IPS-NIHi11 (cell line): ENCODE measurements around the gene PCGF5.
A peak's percentile ranks its signal among the peaks of the same experiment; 100 is the strongest.
"Not testable (repeated sequence)": the region's sequence is repeated elsewhere in the genome, so short reads cannot be mapped to it uniquely, and the experiment has no call there.

Experiments used
- DNase-seq: peaks from one replicate; pipeline ENCODE4 v3.0.0; 2012; ENCODE audit warnings: mixed read lengths, low spot score

Gene PCGF5

DNA sequence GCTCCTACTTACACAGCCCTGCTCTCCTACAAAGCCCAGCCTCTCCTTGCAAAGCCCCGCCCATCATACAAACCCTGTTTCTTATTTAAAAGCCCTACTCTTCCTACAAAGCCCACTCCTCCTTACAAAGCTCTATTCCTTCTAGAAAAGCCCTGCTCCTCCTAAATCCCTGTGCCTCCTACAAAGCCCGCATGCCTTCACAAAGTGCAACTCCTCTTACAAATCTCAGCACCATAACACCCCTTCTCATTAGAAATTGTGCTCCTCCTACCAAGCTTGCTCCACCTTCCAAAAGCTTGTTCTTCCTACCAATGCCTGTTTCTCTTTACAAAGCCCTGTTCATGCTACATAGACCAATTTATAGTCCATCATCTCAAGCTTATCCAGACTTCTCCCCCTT lies 66.1 kb downstream of the PCGF5 start:
- no peak for DNase-seq

DNA sequence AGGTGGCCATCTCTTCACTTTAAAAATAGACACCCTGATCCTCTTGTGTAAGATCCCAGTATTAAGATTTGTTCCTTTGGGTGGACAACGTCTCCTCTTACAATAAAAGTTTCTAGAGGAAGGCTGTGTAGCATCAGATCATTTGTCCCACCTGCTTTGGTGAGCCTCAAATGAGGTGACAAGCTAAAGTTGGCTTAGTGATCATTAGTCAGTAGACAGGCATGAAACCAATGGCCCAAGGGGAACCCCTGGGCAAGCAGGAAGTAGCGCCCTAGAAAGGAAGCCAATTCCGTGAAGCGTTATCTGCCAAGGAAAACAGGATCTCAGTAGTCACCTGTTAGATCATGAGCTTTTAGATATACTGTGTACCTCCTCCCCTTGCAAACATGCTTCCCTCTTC lies 66.8 kb downstream of the PCGF5 start:
- DNase-seq: no peak

GRCh38 chr10:91287912-91288311 lies 67.4 kb downstream of the PCGF5 start:
- no peak for DNase-seq

GRCh38 chr10:91289305-91289704 lies 68.8 kb downstream of the PCGF5 start:
- no peak for DNase-seq

DNA sequence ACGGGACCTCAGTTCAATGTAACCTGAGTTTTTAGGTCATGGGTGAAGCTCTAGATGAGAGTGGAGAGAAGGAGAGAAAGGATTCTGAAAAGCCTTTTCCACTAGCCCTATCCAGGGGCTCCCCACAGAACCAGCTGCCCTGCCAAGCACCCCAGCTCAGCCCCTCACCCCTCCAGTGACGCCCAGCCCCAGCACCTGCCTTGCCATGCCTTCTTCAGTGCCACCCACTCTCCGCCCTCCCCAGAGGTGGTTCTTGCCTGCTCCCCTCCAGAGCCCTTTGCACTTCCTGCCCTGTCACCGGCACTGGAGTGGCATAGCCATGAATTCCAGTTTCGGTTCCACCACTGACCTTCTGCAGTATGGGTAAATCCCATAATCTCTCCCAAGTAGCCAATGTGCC lies 70.1 kb downstream of the PCGF5 start:
- no peak for DNase-seq

DNA sequence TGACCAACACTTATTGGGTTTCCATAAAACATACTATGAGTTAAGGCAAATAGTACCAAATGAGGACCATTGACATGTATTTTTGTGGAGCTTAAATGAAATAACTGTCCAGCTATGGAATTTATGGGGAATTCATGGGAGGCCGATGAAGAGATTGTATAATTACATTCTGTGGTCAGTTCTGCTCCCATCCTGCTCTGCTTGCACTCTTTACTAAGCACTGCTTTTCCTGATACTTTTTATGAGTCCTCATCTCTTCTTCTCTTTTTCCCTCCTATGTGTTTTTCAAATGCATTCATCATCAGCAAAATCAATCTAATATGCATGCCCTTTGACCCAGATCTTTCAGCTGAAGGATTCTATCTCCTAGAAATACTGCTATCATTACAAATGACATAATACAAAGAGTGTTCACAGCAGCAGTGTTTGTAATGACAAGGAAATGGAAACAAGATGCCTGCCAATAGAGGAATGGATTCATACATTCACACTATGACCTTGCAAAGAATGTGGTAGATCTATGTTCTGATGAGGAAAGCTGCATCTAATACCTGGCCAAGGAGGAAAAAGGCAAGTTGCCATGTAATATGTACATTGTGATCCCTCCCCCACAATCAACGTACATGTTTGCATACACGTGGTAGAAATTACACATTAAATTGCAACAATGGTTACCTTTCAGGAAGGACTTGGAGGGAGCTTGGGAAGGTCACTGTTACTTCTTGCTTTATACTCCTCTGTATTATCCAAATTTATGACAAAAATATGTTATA lies 73.9 kb downstream of the PCGF5 start:
- no peak for DNase-seq

- DNase-seq: no peak
These were observed 74.9 kb downstream of the PCGF5 start for GRCh38 chr10:91295346-91295745.

DNA sequence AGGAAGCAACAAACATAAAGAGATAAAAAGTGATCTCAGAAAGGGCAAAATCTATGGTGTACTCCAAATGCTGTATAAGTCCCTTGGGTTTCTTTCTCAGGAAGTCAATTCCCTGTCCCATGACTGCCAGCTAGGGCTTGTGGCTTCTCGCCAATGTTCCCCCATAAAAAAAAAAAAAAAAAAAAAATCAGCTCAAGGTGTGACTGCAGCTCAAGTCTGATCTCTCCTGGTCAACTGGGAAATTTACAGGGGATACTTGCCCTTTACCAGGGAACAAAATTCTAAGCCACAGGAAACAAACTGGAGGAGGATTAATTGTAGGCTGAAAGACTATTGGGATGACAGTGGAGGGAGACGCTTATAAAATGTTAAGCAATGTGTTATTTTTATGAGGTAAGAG lies 76.0 kb downstream of the PCGF5 start:
- peak; percentile 58 for DNase-seq

GRCh38 chr10:91298224-91298871 lies 77.9 kb downstream of the PCGF5 start:
- peak; percentile 85 for DNase-seq

DNA sequence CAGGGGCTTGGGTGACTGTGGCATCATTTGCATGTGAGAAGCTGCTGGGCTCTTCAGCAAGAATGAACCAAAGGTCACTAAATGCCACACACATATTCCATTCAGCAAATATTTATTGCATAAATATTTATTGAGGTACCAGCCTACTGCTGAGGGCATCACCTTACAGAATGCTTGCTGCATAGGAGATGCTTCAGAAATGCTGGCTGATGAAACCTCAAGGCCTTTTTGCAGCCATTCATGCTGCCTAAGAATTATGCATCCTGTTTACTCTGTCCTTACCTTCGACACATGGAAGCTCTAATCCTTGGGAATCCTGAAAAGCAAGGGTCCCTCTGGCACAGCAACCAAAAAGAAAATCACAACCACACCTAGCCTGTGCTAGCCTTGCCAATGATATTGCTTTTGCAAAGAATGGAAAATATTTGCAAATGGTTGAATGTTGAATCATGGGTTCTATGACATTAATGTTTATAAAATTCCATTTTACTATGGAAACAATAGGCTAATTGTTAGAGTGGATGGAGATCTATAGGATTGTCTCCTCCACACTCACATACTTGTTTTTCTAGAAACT lies 79.6 kb downstream of the PCGF5 start:
- no peak for DNase-seq

- DNase-seq: not testable (repeated sequence)
These were observed 82.5 kb downstream of the PCGF5 start for GRCh38 chr10:91302946-91303345.

GRCh38 chr10:91305979-91306378 lies 85.5 kb downstream of the PCGF5 start:
- DNase-seq: not testable (repeated sequence)

- no peak for DNase-seq
These were observed 87.0 kb downstream of the PCGF5 start for GRCh38 chr10:91307489-91307888.

GRCh38 chr10:91309711-91310110 lies 89.2 kb downstream of the PCGF5 start:
- DNase-seq: no peak

GRCh38 chr10:91311601-91312381 lies 91.3 kb downstream of the PCGF5 start:
- DNase-seq: no peak

DNA sequence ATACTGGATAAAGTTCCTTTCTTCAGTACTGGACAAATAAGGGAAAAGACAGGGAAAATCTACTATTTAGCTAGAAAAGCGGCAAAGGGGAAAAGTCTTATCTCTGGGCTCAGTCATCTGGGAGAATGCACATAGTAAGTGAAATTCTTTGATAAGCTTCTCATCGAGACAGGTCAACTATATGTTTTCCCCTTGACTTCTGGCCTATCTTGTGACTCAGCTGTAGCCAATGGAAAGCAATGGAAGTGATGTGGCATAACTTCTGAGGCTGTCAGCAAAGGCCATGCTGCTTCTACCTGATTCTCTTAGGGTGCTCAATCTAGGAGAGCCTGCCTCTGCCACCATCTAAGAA lies 91.9 kb downstream of the PCGF5 start:
- DNase-seq: no peak

DNA sequence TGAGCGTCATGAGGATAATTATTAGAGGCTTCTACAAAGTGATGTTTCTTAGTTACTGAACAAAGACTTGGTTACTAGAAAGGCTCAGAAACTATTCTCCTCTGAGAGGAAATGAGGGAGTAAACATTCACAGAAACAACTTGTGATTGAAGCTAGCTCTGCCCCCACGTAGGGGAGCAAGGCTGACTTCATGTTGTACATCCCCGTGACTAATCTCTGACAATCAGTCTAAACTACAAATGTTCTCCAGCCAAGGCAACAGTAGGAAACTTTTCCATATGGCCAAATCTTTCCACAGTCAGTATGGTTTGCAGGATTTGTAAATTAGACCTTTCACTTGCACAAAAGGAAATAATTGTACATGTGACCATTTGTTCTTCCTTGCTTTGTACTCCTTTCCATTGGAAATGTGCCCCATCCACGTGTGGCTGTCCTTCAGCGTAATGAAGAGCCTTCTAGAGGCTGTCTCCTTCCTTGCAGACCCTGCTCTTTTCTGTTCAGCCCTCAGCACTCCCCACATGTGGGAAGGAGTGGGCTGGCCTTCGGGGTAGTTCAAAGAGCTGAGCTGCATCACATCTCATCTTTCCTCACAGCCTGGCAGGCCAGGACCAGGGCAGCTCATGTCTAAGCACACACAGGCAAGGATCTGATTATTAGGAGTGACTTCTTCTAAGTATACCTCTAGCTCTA lies 93.5 kb downstream of the PCGF5 start:
- no peak for DNase-seq

DNA sequence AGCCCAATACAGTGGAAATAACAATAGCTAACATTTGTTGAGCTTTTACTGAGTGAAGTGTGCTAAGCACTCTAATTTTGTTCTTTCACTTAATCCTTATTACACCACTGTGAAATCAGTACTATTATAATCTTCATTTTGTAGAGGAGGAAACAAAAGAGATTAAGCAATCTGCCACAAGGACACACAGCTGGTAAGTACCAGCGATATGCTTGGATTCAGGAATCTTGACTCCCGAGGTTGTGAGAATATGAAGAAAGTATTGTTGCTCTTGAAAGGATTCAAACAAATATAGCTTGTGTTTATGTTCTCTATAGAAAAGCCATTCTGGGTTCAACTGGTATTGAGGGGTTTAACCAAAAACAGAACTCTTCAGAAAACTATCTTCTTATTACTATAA lies 96.0 kb downstream of the PCGF5 start:
- DNase-seq: no peak

DNA sequence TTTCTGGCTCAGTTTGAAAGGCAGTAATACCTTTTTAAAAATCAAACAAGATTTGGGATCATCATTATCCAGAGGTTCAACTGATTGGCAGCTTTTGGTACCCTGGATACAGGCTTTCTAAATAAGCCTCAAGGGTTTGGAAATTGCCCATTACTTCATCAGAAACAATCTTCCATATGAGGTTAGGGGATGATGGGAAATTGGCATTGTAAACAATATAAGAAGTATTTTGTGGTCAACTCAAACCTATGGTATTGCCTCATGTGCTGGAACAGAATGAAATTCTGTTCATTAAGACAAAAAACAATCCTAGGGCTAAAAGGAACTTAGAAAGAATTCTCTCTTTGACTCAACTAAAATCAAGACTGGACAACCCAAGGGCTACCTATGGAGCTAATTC lies 97.1 kb downstream of the PCGF5 start:
- no peak for DNase-seq

- no peak for DNase-seq
These were observed 98.9 kb downstream of the PCGF5 start for GRCh38 chr10:91319336-91319735.

GRCh38 chr10:91323293-91323905 lies 102.9 kb downstream of the PCGF5 start:
- not testable (repeated sequence) for DNase-seq
